Measurements from ENCODE around the gene ERICH6B. TPM values are rescaled to one million over a fixed set of nuclear protein-coding genes. Genes with fewer than 3 reads are reported as not detected.
A peak's percentile ranks its signal among the peaks of the same experiment; 100 is the strongest.

ERICH6B gene
- total and polyA plus RNA-seq, 12 donors, result not detected

- Histone ChIP-seq H3K4me3 (no peak overlapping the region), H3K27ac (no peak overlapping the region), H3K9me3 (no peaks in the 10 kb centered on the region), H3K4me1 (peaks cover 0 to 4% (median 0%) of the 10 kb centered on the region in 9 donors), H3K36me3 (peaks cover 0 to 99% (median 47%) of the 10 kb centered on the region in 9 donors), H3K27me3 (no peaks in the 10 kb centered on the region)
- WGBS, 2 donors, result 91 to 92% methylated on average over 3 of the region's 3 CpGs
- ATAC-seq (no peak), DNase-seq (no peak)
- intact Hi-C loops (cut with DNase I), result no loop called here
- no peak for TF ChIP-seq CTCF (IDR thresholded peaks at IDR 0.05)
These were observed 85.8 kb downstream of the ERICH6B start for GRCh38 chr13:45529758-45530157.

GRCh38 chr13:45527699-45528462, 87.7 kb downstream of the ERICH6B start:
- no peak for TF ChIP-seq CTCF (IDR thresholded peaks at IDR 0.05)
- H3K27ac ChIP-seq, result no peak overlapping the region
- ATAC-seq (no peak), DNase-seq (no peak)
- H3K4me3 ChIP-seq, result no peak overlapping the region
- H3K4me1 ChIP-seq, result peaks cover 0 to 7% (median 0%) of the 10 kb centered on the region in 9 donors
- no peaks in the 10 kb centered on the region for H3K9me3 ChIP-seq
- no peaks in the 10 kb centered on the region for H3K27me3 ChIP-seq
- intact Hi-C loops (cut with DNase I), result no loop called here
- peaks cover 0 to 98% (median 35%) of the 10 kb centered on the region in 9 donors for H3K36me3 ChIP-seq
- 83% methylated on average over 6 of the region's 6 CpGs for WGBS, 2 donors

GRCh38 chr13:45522571-45522970, 93.0 kb downstream of the ERICH6B start:
- ATAC-seq (no peak), DNase-seq (no peak)
- H3K4me1 ChIP-seq, result peaks cover 0 to 9% (median 3%) of the 10 kb centered on the region in 9 donors
- H3K27ac ChIP-seq, result no peak overlapping the region
- H3K27me3 ChIP-seq, result no peaks in the 10 kb centered on the region
- intact Hi-C loops (cut with DNase I), result no loop called here
- no peaks in the 10 kb centered on the region for H3K9me3 ChIP-seq
- 76 to 87% methylated on average over 2 of the region's 2 CpGs for WGBS, 2 donors
- H3K4me3 ChIP-seq, result no peak overlapping the region
- TF ChIP-seq CTCF (IDR thresholded peaks at IDR 0.05), result no peak
- peaks cover 0 to 100% (median 28%) of the 10 kb centered on the region in 9 donors for H3K36me3 ChIP-seq

GRCh38 chr13:45521297-45521696, 94.2 kb downstream of the ERICH6B start:
- Histone ChIP-seq H3K4me3 (no peak overlapping the region), H3K27me3 (no peaks in the 10 kb centered on the region), H3K4me1 (peaks cover 0 to 9% (median 3%) of the 10 kb centered on the region in 9 donors), H3K36me3 (peaks cover 0 to 100% (median 36%) of the 10 kb centered on the region in 9 donors), H3K27ac (peak overlapping the region in 1 of 10 donors; percentile 39), H3K9me3 (no peaks in the 10 kb centered on the region)
- WGBS, 2 donors, result 77 to 83% methylated on average over 4 of the region's 4 CpGs
- TF ChIP-seq CTCF (IDR thresholded peaks at IDR 0.05), result no peak
- intact Hi-C loops (cut with DNase I), result no loop called here
- peak in 5 of 8 donors; percentile 20 to 57 (median 42) for ATAC-seq
- peak in 1 of 2 donors; percentile 13 for DNase-seq

Measured in heart right ventricle (tissue), 16 donors.